Fibroblast of skin of right quadriceps (primary cell): ENCODE measurements around the gene EGLN3.
"Not testable (repeated sequence)": the region's sequence is repeated elsewhere in the genome, so short reads cannot be mapped to it uniquely, and the experiment has no call there.

Experiments
- DNase-seq: peaks from one replicate; pipeline ENCODE4 v3.0.0-alpha.2; 2013

The EGLN3 gene

DNA sequence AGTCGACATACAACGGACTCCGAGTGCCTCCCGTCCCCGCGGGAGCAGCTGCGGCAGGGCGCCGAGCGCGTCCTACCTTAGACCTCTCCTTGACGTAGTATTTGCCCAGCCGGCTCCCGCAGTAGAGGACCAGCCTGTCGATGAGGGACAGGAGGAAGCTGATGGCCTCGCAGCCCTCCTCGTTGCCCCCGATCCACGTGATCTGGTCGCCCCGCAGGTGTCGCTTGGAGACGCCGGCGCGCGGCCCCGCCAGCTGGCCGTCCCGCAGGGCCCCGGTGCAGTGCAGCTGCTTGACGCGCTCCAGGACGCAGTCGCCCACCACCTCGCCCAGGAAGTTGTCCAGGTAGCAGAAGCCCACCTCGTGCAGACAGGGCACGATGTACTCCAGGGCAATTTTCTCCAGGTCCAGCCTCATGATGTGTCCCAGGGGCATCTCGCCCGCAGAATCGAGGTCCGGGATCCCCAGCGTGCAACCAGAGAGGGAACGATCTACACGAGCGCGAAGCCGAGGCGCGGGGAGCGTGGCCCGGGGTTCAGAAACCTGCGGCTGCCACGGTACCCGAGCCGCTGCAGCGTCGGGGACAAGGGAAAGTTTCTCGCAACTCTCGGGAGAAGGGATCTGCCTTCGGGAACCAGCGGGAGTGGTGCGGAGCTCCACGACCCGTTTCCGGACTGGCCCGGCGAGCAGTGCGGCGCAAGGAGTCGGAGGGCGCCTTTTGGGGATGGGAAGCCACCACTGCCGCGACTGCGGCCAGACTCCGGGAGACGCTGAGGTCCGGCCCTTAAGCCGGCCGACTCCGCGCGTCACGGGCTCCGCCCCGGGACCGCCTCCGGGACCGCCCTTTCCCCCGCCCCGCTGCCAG is at the start of gene EGLN3:
Gene EGLN3, minus strand, starts transcription at position 755 of the 863 bp plus-strand sequence. Its CDS starts 322 bp downstream, at position 433.
- peak; percentile 58 for DNase-seq

DNA sequence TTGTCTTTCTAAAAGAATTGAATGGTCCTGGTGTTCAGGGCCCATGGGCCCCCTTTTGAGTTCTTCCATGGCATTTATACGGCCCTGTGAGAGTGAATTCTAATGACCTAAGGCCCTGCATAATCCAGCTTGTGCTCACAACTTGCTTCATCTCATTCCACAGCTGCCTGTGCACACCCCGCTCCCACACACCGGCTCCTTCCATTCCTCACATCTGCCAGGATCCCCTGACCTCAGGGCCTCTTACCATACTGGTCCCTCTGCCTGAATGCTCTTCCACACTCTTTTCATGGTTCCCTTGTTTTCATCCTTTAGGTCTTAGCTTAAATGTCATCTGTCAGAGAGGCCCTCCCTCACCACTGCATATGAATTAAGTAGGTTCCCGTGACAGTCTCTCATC is 49.5 kb upstream of the EGLN3 start:
- DNase-seq: no peak

GRCh38 chr14:33999771-34000291 is 49.0 kb upstream of the EGLN3 start:
- DNase-seq: no peak

- no peak for DNase-seq
Observed at GRCh38 chr14:33997611-33998010, 46.7 kb upstream of the EGLN3 start.

DNA sequence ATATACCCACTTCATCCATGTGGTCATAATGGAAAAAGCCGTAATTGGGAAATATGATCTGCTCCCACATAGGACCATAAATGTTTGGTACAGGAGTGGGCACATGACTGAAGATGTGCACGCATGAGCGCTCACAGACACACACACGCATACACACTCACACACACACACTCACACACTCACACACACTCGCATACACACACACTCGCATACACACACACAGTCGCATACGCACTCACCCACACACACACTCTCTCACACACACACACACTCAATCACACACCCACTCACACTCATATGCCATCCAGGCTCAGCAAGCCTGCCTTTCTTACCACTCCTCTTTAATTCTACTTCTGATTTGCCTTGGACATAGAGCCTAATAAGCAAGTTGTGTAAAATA is 45.6 kb upstream of the EGLN3 start:
- DNase-seq: no peak

DNA sequence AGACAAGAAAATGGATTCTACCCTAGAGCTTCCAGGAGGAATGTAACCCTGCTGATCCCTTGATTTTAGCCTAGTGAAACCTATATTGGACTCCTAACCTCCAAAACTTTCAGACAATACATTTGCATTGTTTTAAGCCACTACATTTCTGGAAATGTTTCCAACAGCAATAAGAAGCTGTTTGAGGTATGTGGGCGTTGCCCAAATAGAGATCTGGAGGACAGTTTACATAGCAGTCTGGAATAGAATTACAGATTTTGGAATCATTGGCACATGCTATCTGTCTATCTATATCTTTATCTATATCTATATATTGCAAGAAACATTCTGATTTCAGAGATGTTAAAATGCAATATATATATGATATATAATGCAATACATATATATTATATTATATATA is 42.4 kb upstream of the EGLN3 start:
- no peak for DNase-seq

- DNase-seq: no peak
Observed at GRCh38 chr14:33992274-33993007, 41.6 kb upstream of the EGLN3 start.

DNA sequence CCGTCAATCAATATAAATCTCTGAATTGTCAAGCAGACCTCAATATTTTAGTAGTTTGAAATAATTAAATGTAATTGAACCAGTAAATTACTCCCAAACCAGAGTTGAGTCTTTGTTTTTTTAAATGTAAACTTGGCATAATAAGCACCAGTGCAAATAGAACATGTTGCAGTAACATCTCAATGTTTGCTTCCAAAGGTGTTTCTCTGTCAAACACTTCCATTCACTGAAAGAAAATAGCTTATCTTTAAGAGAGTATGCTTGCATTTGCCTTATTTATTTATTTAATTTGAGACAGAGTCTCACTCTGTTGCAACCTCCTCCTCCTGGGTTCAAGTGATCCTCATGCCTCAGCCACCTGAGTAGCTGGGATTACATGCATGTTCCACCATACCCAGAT is 39.9 kb upstream of the EGLN3 start:
- DNase-seq: no peak

DNA sequence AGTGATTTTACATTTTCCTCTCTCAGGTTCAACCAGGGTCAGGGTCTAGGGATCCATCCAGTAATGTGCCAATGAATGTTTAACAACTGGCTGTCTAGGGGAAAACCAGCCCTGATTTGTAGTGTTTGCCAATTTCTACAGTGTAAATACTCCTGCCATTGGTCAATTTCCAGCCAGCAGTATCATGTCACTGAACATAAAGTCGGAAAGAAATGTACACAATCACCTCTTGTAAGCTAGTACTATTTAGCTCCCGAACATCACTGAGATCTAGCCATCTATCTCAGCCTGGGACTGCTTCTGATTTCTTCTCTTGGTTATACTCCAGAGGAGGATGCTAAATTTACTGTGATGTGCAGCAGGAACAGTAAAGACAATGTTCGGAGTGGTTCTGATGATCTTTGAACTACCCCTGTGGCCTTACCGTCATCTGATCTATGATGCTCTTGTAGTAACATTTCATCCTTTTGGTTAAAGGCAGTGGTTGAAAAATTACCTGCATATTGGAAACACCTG is 36.7 kb upstream of the EGLN3 start:
- DNase-seq: no peak

DNA sequence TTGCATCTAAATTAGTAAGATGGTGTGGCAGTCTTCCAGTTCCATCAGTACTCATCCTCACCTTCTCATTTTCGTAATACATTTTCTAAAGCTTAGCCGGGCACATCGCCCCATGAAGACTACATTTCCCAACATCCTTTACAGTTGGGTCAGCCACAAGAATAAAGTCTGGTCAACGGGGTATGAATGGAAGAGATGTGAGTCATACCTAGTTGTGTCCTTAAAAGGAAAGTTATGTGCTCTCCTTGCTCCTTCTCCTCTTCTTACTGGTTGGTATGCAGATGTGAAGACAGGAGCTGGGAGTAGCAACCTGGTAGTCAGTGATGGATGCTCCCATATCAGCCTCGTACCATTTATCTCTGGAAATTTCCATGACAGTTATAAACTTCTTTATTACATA is 35.9 kb upstream of the EGLN3 start:
- DNase-seq: peak; percentile 91

- no peak for DNase-seq
Observed at GRCh38 chr14:33985242-33985641, 34.4 kb upstream of the EGLN3 start.

GRCh38 chr14:33979613-33980276 is 28.9 kb upstream of the EGLN3 start:
- no peak for DNase-seq

- DNase-seq: no peak
Observed at GRCh38 chr14:33978892-33979612, 28.2 kb upstream of the EGLN3 start.

GRCh38 chr14:33972583-33973081 is 21.8 kb upstream of the EGLN3 start:
- no peak for DNase-seq

- DNase-seq: not testable (repeated sequence)
Observed at GRCh38 chr14:33969846-33970245, 19.0 kb upstream of the EGLN3 start.

GRCh38 chr14:33968722-33969121 is 17.8 kb upstream of the EGLN3 start:
- no peak for DNase-seq

DNA sequence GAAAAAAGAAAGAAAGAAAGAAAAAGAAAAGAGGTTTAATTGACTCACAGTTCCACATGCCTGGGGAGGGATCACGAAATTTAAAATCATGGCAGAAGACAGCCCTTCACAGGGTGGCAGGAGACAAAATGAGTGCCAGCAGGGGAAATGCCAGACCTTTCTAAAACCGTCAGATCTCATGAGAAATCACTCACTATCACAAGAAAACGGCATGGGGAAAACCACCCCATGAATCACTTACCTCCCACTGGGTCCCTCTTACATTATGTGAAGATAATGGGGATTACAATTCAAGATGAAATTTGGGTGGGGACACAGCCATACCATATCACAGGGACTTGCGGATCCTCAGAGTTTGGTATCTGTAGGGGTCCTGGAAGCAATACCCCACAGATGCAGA is 16.3 kb upstream of the EGLN3 start:
- no peak for DNase-seq

DNA sequence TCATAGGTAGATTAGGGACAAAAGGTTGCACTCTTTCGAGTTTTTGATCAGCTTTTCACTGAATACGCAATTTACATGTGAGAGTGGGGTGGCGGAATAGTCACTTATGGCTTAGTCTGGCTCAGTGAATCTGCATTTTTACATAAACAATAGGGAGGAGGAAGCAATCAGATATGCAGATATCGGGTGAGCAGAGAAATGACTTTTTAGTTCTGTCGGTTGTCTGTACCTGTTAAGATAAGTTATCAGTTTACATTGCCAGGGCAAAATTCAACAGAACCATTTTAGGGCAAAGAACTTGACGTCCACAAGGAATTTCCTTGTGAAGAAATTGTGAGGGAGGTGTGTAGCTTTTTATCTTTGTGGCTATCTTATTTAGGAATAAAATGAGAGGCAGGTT is 15.4 kb upstream of the EGLN3 start:
- DNase-seq: no peak

GRCh38 chr14:33964599-33965317 is 13.9 kb upstream of the EGLN3 start:
- no peak for DNase-seq

DNA sequence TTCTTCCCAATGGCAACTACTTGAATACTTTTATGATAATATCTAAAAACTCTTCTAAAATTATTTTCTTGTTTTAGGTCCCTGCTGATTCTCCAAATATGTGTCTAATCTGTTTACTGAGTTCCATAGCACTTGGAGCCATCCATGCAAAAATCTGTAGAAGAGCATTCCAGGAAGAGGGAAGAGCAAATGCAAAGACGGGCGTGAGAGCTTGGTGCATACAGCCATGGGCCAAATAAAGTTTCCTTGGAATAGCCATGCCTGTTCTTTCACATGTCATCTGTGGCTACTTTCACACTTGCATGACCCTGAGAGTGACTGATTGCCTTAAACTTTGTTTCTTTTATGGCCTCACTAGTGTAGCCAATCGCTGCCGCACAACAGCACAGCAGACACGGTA is 13.0 kb upstream of the EGLN3 start:
- no peak for DNase-seq

DNA sequence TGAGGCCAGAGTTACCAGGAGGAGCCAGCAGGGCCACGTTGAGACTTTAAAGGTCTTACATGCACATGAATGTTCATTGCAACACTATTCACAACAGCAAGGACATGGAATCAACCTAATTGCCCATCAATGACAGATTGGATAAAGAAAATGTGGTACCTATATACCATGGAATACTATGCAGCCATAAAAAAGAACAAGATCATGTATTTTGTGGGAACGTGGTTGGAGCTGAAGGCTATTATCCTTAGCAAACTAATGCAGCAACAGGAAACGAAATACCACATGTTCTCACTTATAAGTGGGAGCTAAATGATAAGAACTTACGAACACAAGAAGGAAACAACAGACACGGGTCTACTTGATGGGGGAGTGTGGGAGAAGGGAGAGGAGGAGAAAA is 11.6 kb upstream of the EGLN3 start:
- DNase-seq: not testable (repeated sequence)

- DNase-seq: no peak
Observed at GRCh38 chr14:33962016-33962415, 11.1 kb upstream of the EGLN3 start.
